Esophagus muscularis mucosa (tissue), 4 donors: ENCODE results near the gene TPK1. TPM values are rescaled to one million over a fixed set of nuclear protein-coding genes. Genes with fewer than 3 reads are reported as not detected.

ENCODE experiments used
- DNase-seq: peaks from one replicate; pipeline ENCODE4 v3.0.0-alpha.2; 2017; ENCODE audit errors: extremely low spot score
- H3K27ac ChIP-seq, 4 donors: fragments of 200-600 bp; sonication (generic); replicated peaks in 1 of 4; 1 replicate in 3 of 4; 2 replicates in 1 of 4; pipeline ENCODE4 v1.5.1; 2016 to 2019; ENCODE audit warnings: mild to moderate bottlenecking in 1 of 4
- H3K27me3 ChIP-seq, 4 donors: fragments of 200-600 bp; sonication (generic); one replicate each; pipeline versions ENCODE4 v1.5.1 to v1.6.0; 2016 to 2019
- H3K36me3 ChIP-seq, 4 donors: fragments of 200-600 bp; sonication (generic); one replicate each; pipeline ENCODE4 v1.5.1; 2016 to 2019
- H3K4me1 ChIP-seq, 4 donors: fragments of 200-600 bp; sonication (generic); one replicate each; pipeline ENCODE4 v1.5.1; 2016 to 2019
- H3K4me3 ChIP-seq, 4 donors: fragments of 200-600 bp; sonication (generic); 1 replicate in 2 of 4; 2 replicates in 2 of 4; pipeline ENCODE4 v1.5.1; 2016 to 2019; ENCODE audit warnings: mild to moderate bottlenecking in 4 of 4, moderate library complexity in 1 of 4
- H3K9me3 ChIP-seq, 4 donors: fragments of 200-600 bp; sonication (generic); 1 replicate in 3 of 4; 2 replicates in 1 of 4; pipeline ENCODE4 v1.5.1; 2016 to 2019
- CTCF ChIP-seq, 3 experiments: fragments of 200-600 bp in 2 of 3; fragments of 450-650 bp in 1 of 3; sonication (generic) in 2 of 3; IDR thresholded peaks; one replicate each; pipeline ENCODE4 v1.5.1; 2017 to 2019; ENCODE audit warnings: antibody characterized with exemption in 3 of 3, mild to moderate bottlenecking in 2 of 3, moderate library complexity in 1 of 3
- EP300 ChIP-seq: sonication (generic); formaldehyde crosslinking; IDR thresholded peaks from one replicate; pipeline ENCODE4 v1.6.1; 2017; ENCODE audit warnings: antibody characterized with exemption
- POLR2A ChIP-seq: fragments of 450-650 bp; IDR thresholded peaks from one replicate; pipeline ENCODE4 v1.6.1; 2017; ENCODE audit warnings: antibody characterized with exemption, moderate library complexity, mild to moderate bottlenecking, low read depth
- POLR2AphosphoS5 ChIP-seq, 2 donors: sonication (generic); formaldehyde crosslinking; IDR thresholded peaks; one replicate each; pipeline ENCODE4 v1.6.1; 2017; ENCODE audit warnings: antibody characterized with exemption in 2 of 2
- WGBS: methylation state at CpG from one replicate; pipeline ENCODE4 v1.1.5; 2018; 5-methylcytosine and 5-hydroxymethylcytosine counted together
- intact Hi-C: fragments of 100-400 bp; cut with DNase I; formaldehyde crosslinking; loops from one replicate; pipeline ENCODE4 v1.15.1; 2023
- total RNA-seq, 4 donors: library from RNA; depleted of rRNA; stranded (reverse); fragments of >200 nt; gene quantifications; one replicate each; pipeline versions ENCODE4 v1.1.0 to v1.2.1, GENCODE V29; 2016

TPK1 gene
- total RNA-seq, 4 donors from 2014 or later = 2.7 to 4.3 (median 3.4) TPM

- no peaks in the 10 kb centered on the region for H3K27me3 ChIP-seq
- TF ChIP-seq POLR2A = no peak
- DNase-seq = no peak
- H3K36me3 ChIP-seq = no peaks in the 10 kb centered on the region
- WGBS = 89% methylated on average over 4 of the region's 4 CpGs
- no peaks in the 10 kb centered on the region for H3K9me3 ChIP-seq
- H3K4me3 ChIP-seq = no peak overlapping the region
- intact Hi-C loops = no loop called here
- no peak overlapping the region for H3K27ac ChIP-seq
- H3K4me1 ChIP-seq = no peaks in the 10 kb centered on the region
Measured at GRCh38 chr7:144710791-144711190, 125.1 kb downstream of the TPK1 start.

- Histone ChIP-seq H3K4me1 (no peaks in the 10 kb centered on the region), H3K4me3 (no peak overlapping the region), H3K36me3 (no peaks in the 10 kb centered on the region), H3K27me3 (no peaks in the 10 kb centered on the region), H3K9me3 (no peaks in the 10 kb centered on the region), H3K27ac (no peak overlapping the region)
- 77% methylated on average over 1 of the region's 1 CpG for WGBS
- intact Hi-C loops = no loop called here
- no peak for DNase-seq
- TF ChIP-seq POLR2AphosphoS5 (IDR thresholded peaks at IDR 0.05) (no peak), CTCF (IDR thresholded peaks at IDR 0.05) (no peak), POLR2A (no peak), EP300 (no peak)
Measured at GRCh38 chr7:144709066-144709465, 126.8 kb downstream of the TPK1 start.

GRCh38 chr7:144691240-144691639 lies 144.6 kb downstream of the TPK1 start:
- Histone ChIP-seq H3K36me3 (no peaks in the 10 kb centered on the region), H3K4me1 (no peaks in the 10 kb centered on the region), H3K4me3 (no peak overlapping the region), H3K27ac (no peak overlapping the region), H3K27me3 (no peaks in the 10 kb centered on the region), H3K9me3 (no peaks in the 10 kb centered on the region)
- no peak for DNase-seq
- TF ChIP-seq EP300 = no peak
- TF ChIP-seq CTCF (IDR thresholded peaks at IDR 0.05) = no peak
- no peak for TF ChIP-seq POLR2AphosphoS5 (IDR thresholded peaks at IDR 0.05)
- intact Hi-C loops = no loop called here

GRCh38 chr7:144682581-144683280 lies 153.1 kb downstream of the TPK1 start:
- Histone ChIP-seq H3K36me3 (no peaks in the 10 kb centered on the region), H3K4me3 (no peak overlapping the region), H3K9me3 (no peaks in the 10 kb centered on the region), H3K4me1 (no peaks in the 10 kb centered on the region), H3K27me3 (no peaks in the 10 kb centered on the region), H3K27ac (no peak overlapping the region)
- intact Hi-C loops = no loop called here
- WGBS = 96% methylated on average over 6 of the region's 6 CpGs
- no peak for TF ChIP-seq POLR2AphosphoS5 (IDR thresholded peaks at IDR 0.05)
- TF ChIP-seq EP300 = no peak
- TF ChIP-seq CTCF (IDR thresholded peaks at IDR 0.05) = no peak
- TF ChIP-seq POLR2A = no peak
- DNase-seq = no peak

GRCh38 chr7:144676492-144676891 lies 159.4 kb downstream of the TPK1 start:
- H3K27me3 ChIP-seq = no peaks in the 10 kb centered on the region
- no peak overlapping the region for H3K4me3 ChIP-seq
- intact Hi-C loops = no loop called here
- no peak for TF ChIP-seq EP300
- TF ChIP-seq POLR2A = no peak
- TF ChIP-seq POLR2AphosphoS5 (IDR thresholded peaks at IDR 0.05) = no peak
- TF ChIP-seq CTCF (IDR thresholded peaks at IDR 0.05) = no peak
- H3K4me1 ChIP-seq = no peaks in the 10 kb centered on the region
- H3K27ac ChIP-seq = no peak overlapping the region
- WGBS = 38% methylated on average over 5 of the region's 5 CpGs
- no peaks in the 10 kb centered on the region for H3K9me3 ChIP-seq
- DNase-seq = no peak
- H3K36me3 ChIP-seq = no peaks in the 10 kb centered on the region
